Astrocyte (in vitro differentiated cells and primary cell): ENCODE data around the gene CDC34. TPM values are rescaled to one million over a fixed set of nuclear protein-coding genes. Genes with fewer than 3 reads are reported as not detected.

Experiments used
- DNase-seq: peaks from one replicate; pipeline ENCODE4 v3.0.0-alpha.2; 2010; ENCODE audit warnings: low read depth
- FAIRE-seq: peaks from 2 replicates; lab custom pipeline; 2011; peaks lifted over from hg19 to GRCh38; lab: Jason Lieb, UNC
- H2AFZ ChIP-seq: 2 replicates; pipeline ENCODE4 v1.6.0; 2012; ENCODE audit warnings: low read depth, low read length, inconsistent platforms
- H3K27ac ChIP-seq: 2 replicates; pipeline ENCODE4 v1.5.1; 2011; ENCODE audit warnings: low read depth, low read length, inconsistent platforms
- H3K27me3 ChIP-seq: 2 replicates; pipeline ENCODE4 v1.6.0; 2011; ENCODE audit warnings: low read length, inconsistent platforms; ENCODE audit not compliant: insufficient read depth
- H3K36me3 ChIP-seq: 2 replicates; pipeline ENCODE4 v1.5.1; 2011; ENCODE audit warnings: low read length, inconsistent platforms; ENCODE audit not compliant: insufficient read depth
- H3K4me1 ChIP-seq: 2 replicates; pipeline ENCODE4 v1.5.1; 2011; ENCODE audit warnings: low read length, inconsistent platforms; ENCODE audit not compliant: insufficient read depth
- H3K4me2 ChIP-seq: 2 replicates; pipeline ENCODE4 v1.6.0; 2012; ENCODE audit warnings: low read length, inconsistent platforms
- H3K4me3 ChIP-seq: 2 replicates; pipeline ENCODE4 v1.5.1; 2011; ENCODE audit warnings: low read depth, mild to moderate bottlenecking, low read length, inconsistent platforms; ENCODE audit not compliant: insufficient read depth
- H3K79me2 ChIP-seq: 2 replicates; pipeline ENCODE4 v1.6.0; 2012; ENCODE audit warnings: mild to moderate bottlenecking, low read length, inconsistent platforms; ENCODE audit not compliant: insufficient read depth
- H3K9ac ChIP-seq: 2 replicates; pipeline ENCODE4 v1.6.0; 2012; ENCODE audit warnings: mild to moderate bottlenecking, low read length, inconsistent platforms
- H3K9me3 ChIP-seq: 2 replicates; pipeline ENCODE4 v1.5.1; 2012; ENCODE audit warnings: low read depth, mild to moderate bottlenecking, low read length, inconsistent platforms; ENCODE audit not compliant: insufficient read depth
- H4K20me1 ChIP-seq: 2 replicates; pipeline ENCODE4 v1.6.0; 2012; ENCODE audit warnings: low read length, inconsistent platforms; ENCODE audit not compliant: insufficient read depth
- H3K27ac Mint-ChIP-seq: one replicate; pipeline ENCODE4 v1.8.0; 2021; ENCODE audit warnings: mild to moderate bottlenecking, mixed read lengths; ENCODE audit not compliant: unreplicated experiment
- H3K27me3 Mint-ChIP-seq: one replicate; pipeline ENCODE4 v1.8.0; 2021; ENCODE audit warnings: low read depth, mixed read lengths; ENCODE audit not compliant: unreplicated experiment
- H3K36me3 Mint-ChIP-seq: one replicate; pipeline ENCODE4 v1.8.0; 2021; ENCODE audit warnings: low read depth, mixed read lengths; ENCODE audit not compliant: unreplicated experiment
- H3K4me1 Mint-ChIP-seq: one replicate; pipeline ENCODE4 v1.8.0; 2021; ENCODE audit warnings: low read depth, mixed read lengths; ENCODE audit not compliant: unreplicated experiment
- H3K4me3 Mint-ChIP-seq: one replicate; pipeline ENCODE4 v1.8.0; 2021; ENCODE audit warnings: mild to moderate bottlenecking, moderate library complexity, mixed read lengths; ENCODE audit not compliant: unreplicated experiment
- H3K9me3 Mint-ChIP-seq: one replicate; pipeline ENCODE4 v1.8.0; 2021; ENCODE audit warnings: mild to moderate bottlenecking, mixed read lengths; ENCODE audit not compliant: unreplicated experiment
- EZH2 ChIP-seq: IDR thresholded peaks from 2 replicates; pipeline ENCODE4 v1.6.1; 2012; ENCODE audit warnings: mild to moderate bottlenecking, low read length, inconsistent platforms; ENCODE audit not compliant: insufficient read depth
- total RNA-seq: library from RNA; stranded (reverse); gene quantifications from 2 replicates; pipeline ENCODE4 v1.2.1, GENCODE V29; 2021
- TF ChIP-seq, protein P1 (sequence below): IDR thresholded peaks from 2 replicates; pipeline ENCODE4 v1.5.1; 2011; ENCODE audit warnings: low read depth, mild to moderate bottlenecking, inconsistent platforms, low read length, moderate library complexity; ENCODE audit not compliant: insufficient read depth

The CDC34 gene
- total RNA-seq, 1 donor from 2014 or later: 190 TPM

DNA sequence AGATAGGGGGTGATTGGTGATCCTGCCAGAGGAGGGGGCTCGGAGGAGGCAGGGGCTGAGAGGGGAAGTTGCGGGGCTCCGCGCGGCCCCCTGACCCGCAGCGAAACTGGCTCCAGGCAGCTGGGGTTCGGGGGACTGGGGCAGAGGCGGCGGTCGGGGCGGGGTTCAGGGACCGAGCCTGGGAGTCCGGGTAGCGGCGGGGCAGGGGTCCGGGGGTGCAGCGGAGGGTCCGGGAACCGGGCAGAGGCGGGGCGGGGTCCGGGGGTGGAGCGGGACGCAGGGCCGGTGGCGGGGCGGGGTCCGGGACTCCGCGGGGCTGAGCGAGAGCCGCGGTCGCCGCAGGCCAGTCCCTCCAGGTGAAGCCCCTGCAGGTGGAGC is 34.1 kb upstream of the CDC34 start:
- peaks cover 12% of the 10 kb centered on the region for H3K27me3 ChIP-seq
- Mint-ChIP-seq H3K36me3 (peaks cover 5% of the 10 kb centered on the region), H3K27ac (no peak overlapping the region), H3K4me3 (no peak overlapping the region), H3K9me3 (peaks cover 4% of the 10 kb centered on the region), H3K27me3 (peaks cover 27% of the 10 kb centered on the region), H3K4me1 (no peaks in the 10 kb centered on the region)
- H3K27ac ChIP-seq: no peak overlapping the region
- peaks cover 2% of the 10 kb centered on the region for H4K20me1 ChIP-seq
- H3K79me2 ChIP-seq: no peaks in the 10 kb centered on the region
- no peak overlapping the region for H3K4me3 ChIP-seq
- H3K4me1 ChIP-seq: no peaks in the 10 kb centered on the region
- no peak overlapping the region for H3K4me2 ChIP-seq
- H3K36me3 ChIP-seq: no peaks in the 10 kb centered on the region
- no peak for TF ChIP-seq EZH2
- TF ChIP-seq, protein P1, sequence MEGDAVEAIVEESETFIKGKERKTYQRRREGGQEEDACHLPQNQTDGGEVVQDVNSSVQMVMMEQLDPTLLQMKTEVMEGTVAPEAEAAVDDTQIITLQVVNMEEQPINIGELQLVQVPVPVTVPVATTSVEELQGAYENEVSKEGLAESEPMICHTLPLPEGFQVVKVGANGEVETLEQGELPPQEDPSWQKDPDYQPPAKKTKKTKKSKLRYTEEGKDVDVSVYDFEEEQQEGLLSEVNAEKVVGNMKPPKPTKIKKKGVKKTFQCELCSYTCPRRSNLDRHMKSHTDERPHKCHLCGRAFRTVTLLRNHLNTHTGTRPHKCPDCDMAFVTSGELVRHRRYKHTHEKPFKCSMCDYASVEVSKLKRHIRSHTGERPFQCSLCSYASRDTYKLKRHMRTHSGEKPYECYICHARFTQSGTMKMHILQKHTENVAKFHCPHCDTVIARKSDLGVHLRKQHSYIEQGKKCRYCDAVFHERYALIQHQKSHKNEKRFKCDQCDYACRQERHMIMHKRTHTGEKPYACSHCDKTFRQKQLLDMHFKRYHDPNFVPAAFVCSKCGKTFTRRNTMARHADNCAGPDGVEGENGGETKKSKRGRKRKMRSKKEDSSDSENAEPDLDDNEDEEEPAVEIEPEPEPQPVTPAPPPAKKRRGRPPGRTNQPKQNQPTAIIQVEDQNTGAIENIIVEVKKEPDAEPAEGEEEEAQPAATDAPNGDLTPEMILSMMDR: no peak
- no peak overlapping the region for H3K9ac ChIP-seq
- H2AFZ ChIP-seq: no peak overlapping the region
- DNase-seq: no peak
- peaks cover 3% of the 10 kb centered on the region for H3K9me3 ChIP-seq
- FAIRE-seq: no peak

DNA sequence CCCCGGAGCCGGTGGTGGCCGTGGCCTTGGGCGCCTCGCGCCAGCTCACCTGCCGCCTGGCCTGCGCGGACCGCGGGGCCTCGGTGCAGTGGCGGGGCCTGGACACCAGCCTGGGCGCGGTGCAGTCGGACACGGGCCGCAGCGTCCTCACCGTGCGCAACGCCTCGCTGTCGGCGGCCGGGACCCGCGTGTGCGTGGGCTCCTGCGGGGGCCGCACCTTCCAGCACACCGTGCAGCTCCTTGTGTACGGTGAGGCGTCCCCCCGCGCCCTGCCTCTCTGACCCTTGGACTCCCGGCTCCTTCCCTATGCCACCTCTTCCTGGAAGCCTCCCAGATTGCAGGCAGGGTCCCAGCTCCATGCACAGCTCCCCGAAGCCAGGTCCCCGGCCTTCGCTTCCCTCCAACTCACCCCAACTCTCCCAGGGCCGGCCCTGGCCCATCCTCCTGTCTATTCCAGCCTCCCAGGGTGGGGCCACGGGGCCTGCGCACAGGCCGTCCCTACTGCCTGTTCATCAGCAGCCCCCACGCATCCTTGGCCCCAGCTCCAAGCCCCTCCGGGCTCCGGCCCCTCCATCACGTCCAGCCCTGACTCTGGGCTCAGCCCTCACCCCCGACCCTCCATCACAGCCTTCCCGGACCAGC is 33.6 kb upstream of the CDC34 start:
- FAIRE-seq: no peak
- H3K27me3 Mint-ChIP-seq: peaks cover 27% of the 10 kb centered on the region
- H3K4me1 Mint-ChIP-seq: no peaks in the 10 kb centered on the region

DNA sequence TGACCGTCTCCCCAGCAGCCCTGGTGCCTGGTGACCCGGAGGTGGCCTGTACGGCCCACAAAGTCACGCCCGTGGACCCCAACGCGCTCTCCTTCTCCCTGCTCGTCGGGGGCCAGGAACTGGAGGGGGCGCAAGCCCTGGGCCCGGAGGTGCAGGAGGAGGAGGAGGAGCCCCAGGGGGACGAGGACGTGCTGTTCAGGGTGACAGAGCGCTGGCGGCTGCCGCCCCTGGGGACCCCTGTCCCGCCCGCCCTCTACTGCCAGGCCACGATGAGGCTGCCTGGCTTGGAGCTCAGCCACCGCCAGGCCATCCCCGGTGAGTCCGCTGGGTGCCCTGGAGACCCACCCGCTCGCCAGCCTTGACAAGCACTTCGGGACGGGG is 33.1 kb upstream of the CDC34 start:
- no peak for DNase-seq
- Histone ChIP-seq H2AFZ (no peak overlapping the region), H4K20me1 (peaks cover 2% of the 10 kb centered on the region), H3K27ac (no peak overlapping the region), H3K4me2 (no peak overlapping the region), H3K9ac (no peak overlapping the region), H3K27me3 (peaks cover 12% of the 10 kb centered on the region), H3K4me1 (no peaks in the 10 kb centered on the region), H3K4me3 (no peak overlapping the region), H3K36me3 (no peaks in the 10 kb centered on the region), H3K9me3 (peaks cover 3% of the 10 kb centered on the region), H3K79me2 (no peaks in the 10 kb centered on the region)
- H3K4me3 Mint-ChIP-seq: no peak overlapping the region
- H3K36me3 Mint-ChIP-seq: peaks cover 5% of the 10 kb centered on the region
- no peaks in the 10 kb centered on the region for H3K4me1 Mint-ChIP-seq
- TF ChIP-seq EZH2: no peak
- TF ChIP-seq, protein P1: no peak
- peaks cover 27% of the 10 kb centered on the region for H3K27me3 Mint-ChIP-seq
- peaks cover 6% of the 10 kb centered on the region for H3K9me3 Mint-ChIP-seq
- no peak overlapping the region for H3K27ac Mint-ChIP-seq
- no peak for FAIRE-seq

More for the DNA sequence above, 33.6 kb upstream of the CDC34 start:
- DNase-seq: no peak
- Histone ChIP-seq H3K4me3 (no peak overlapping the region), H3K36me3 (no peaks in the 10 kb centered on the region), H4K20me1 (peaks cover 2% of the 10 kb centered on the region), H3K9ac (no peak overlapping the region), H3K4me2 (no peak overlapping the region), H2AFZ (no peak overlapping the region), H3K9me3 (peaks cover 3% of the 10 kb centered on the region), H3K4me1 (no peaks in the 10 kb centered on the region), H3K27me3 (peaks cover 12% of the 10 kb centered on the region), H3K79me2 (no peaks in the 10 kb centered on the region), H3K27ac (no peak overlapping the region)
- no peak overlapping the region for H3K27ac Mint-ChIP-seq
- TF ChIP-seq, protein P1: no peak
- TF ChIP-seq EZH2: peak; percentile 99
- H3K9me3 Mint-ChIP-seq: peaks cover 6% of the 10 kb centered on the region
- H3K4me3 Mint-ChIP-seq: no peak overlapping the region
- peaks cover 5% of the 10 kb centered on the region for H3K36me3 Mint-ChIP-seq
